ENCODE measurements around the gene TMOD2.

DNA sequence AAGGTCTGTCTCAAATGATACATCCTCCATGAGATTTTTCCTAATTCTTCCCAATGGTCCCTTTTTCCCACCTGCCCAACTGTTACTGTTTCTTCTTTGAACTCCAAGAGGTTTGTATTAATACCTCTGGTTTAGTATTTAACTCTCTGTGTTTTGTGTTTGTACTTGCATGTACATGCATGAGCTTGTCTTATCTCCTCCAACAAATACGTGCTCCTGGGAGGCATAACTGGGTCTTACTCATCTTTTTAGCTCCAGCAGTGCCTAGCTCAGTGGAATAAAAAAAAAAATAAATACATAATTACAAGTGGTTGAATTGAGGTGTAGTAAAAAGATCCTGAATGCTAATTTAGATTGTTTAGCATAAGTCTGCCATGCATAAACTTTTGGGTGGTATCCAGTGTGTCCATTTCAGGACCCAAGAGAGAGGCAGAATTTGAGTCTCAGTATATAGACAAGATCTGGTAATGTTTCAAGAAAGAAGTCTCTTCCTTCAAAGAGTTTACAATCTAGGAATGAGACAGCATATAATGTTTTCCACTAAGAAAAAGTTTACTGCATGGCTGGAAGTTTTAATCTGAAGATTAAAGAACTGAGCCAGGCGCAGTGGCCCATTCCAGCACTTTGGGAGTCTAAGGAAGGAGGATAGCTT is 12.2 kb upstream of the TMOD2 start:
- TF ChIP-seq CTCF (IDR thresholded peaks at IDR 0.05; ENCODE audit: control extremely low read depth in 1 of 3, insufficient read depth in 1 of 3, low read depth in 1 of 3, low read length in 3 of 3), result no peak
- TF ChIP-seq NRF1 (IDR thresholded peaks at IDR 0.05; ENCODE audit: low read depth, low read length), result no peak
- no peak for TF ChIP-seq BCL11A (IDR thresholded peaks at IDR 0.05; ENCODE audit: low read depth in 2 of 2, low read length in 2 of 2)
- TF ChIP-seq SUZ12 (IDR thresholded peaks at IDR 0.05; ENCODE audit: low read length), result no peak
- no peak for TF ChIP-seq TEAD4 (IDR thresholded peaks at IDR 0.05; ENCODE audit: low read depth, low read length)
- TF ChIP-seq E2F6 (IDR thresholded peaks at IDR 0.05), result no peak
- TF ChIP-seq MAFK (IDR thresholded peaks at IDR 0.05; ENCODE audit: low read depth, low read length), result no peak
- TF ChIP-seq RAD21 (IDR thresholded peaks at IDR 0.05 in 1 of 2, conservative IDR thresholded peaks at IDR 0.05 in 1 of 2; ENCODE audit: low read depth in 2 of 2, low read length in 2 of 2), result no peak
- TF ChIP-seq CREB1 (IDR thresholded peaks at IDR 0.05), result no peak
- no peak for TF ChIP-seq TCF12 (IDR thresholded peaks at IDR 0.05; ENCODE audit: low read depth, low read length)
- TF ChIP-seq JUND (IDR thresholded peaks at IDR 0.05; ENCODE audit: low read length), result no peak

Data from H1 (cell line).